ENCODE results near the gene FABP3.

Gene FABP3

DNA sequence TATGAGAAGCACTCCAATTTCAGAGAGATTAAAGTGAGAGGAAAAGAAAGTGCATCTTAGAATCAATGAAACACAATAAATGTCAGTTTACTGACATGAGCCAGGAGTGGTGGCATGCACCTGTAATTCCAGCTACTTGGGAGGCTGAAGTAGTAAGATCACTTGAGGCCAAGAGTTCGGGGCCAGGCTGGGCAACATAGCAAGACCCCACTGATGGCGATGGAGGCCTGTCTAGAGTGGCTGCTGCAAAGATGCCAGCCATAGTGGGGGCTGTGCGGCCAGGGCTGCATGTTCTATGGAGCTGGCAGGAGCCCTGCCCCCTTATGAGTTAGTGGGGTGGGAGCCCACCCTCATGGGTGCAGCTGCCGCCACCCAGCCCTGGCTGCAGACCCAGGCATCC lies 48.8 kb downstream of the FABP3 start:
- H3K4me3 ChIP-seq (ENCODE audit: low read depth, low read length) = no peak overlapping the region
- TF ChIP-seq, protein P1, sequence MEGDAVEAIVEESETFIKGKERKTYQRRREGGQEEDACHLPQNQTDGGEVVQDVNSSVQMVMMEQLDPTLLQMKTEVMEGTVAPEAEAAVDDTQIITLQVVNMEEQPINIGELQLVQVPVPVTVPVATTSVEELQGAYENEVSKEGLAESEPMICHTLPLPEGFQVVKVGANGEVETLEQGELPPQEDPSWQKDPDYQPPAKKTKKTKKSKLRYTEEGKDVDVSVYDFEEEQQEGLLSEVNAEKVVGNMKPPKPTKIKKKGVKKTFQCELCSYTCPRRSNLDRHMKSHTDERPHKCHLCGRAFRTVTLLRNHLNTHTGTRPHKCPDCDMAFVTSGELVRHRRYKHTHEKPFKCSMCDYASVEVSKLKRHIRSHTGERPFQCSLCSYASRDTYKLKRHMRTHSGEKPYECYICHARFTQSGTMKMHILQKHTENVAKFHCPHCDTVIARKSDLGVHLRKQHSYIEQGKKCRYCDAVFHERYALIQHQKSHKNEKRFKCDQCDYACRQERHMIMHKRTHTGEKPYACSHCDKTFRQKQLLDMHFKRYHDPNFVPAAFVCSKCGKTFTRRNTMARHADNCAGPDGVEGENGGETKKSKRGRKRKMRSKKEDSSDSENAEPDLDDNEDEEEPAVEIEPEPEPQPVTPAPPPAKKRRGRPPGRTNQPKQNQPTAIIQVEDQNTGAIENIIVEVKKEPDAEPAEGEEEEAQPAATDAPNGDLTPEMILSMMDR (IDR thresholded peaks at IDR 0.05; ENCODE audit: insufficient read depth, low read depth, low read length, missing control alignments) = no peak
- no peak for DNase-seq (ENCODE audit: low read depth)

DNA sequence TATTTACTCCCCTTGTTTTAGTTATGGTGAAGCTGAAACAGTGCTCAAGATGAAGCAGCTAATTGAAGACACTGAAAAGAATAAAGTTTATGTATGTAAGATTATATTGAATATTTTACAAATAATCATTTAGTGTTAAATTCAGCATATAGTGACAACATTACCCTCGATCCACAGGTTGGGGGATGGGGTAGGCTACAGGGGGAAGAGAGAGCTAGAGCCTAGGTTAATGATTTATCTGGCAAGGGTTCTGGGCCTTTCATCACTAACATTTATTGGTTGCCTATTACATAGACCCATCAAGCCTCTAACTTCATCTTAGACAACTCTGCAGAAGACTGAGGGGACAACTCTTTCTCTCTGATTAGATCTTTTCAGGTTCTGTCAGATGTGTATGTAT lies 54.7 kb downstream of the FABP3 start:
- H3K4me3 ChIP-seq (ENCODE audit: low read depth, low read length) = no peak overlapping the region
- no peak for DNase-seq (ENCODE audit: low read depth)
- TF ChIP-seq, protein P1 (IDR thresholded peaks at IDR 0.05; ENCODE audit: insufficient read depth, low read depth, low read length, missing control alignments) = no peak

DNA sequence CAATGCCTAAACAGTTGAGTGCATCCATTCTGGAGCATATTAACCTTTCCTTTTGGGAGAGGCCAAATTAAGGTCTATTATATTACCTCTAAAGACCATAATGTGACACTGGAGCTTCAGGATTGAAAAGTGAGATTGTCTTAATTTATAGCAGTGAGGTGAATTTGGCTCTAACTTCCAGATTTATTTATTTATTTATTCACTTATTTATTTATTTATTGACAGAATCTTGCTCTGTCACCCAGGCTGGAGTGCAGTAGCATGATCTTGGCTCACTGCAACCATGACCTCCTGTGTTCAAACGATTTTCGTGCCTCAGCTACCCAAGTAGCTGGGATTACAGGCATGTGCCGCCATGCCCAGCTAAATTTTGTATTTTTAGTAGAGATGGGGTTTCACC lies 57.0 kb downstream of the FABP3 start:
- H3K4me3 ChIP-seq (ENCODE audit: low read depth, low read length) = no peak overlapping the region

More for the DNA sequence above, 57.0 kb downstream of the FABP3 start:
- TF ChIP-seq, protein P1 (IDR thresholded peaks at IDR 0.05; ENCODE audit: insufficient read depth, low read depth, low read length, missing control alignments) = no peak
- no peak for DNase-seq (ENCODE audit: low read depth)

All from GM12865 (cell line).